Loucy (cell line): ENCODE results near the gene CAMKMT.

ENCODE experiments used
- H2AFZ ChIP-seq: fragments of 200-600 bp; sonication (generic); 2 replicates; pipeline ENCODE4 v1.6.0; 2016; ENCODE audit warnings: antibody characterized with exemption, mild to moderate bottlenecking, low read length, moderate library complexity
- H3F3A ChIP-seq: fragments of 200-600 bp; 2 replicates; pipeline ENCODE4 v1.6.0; 2016; ENCODE audit warnings: antibody characterized with exemption, low read depth, mild to moderate bottlenecking
- H3K27me3 ChIP-seq: fragments of 200-600 bp; sonication (generic); 2 replicates; pipeline ENCODE4 v1.6.1; 2014; ENCODE audit warnings: low read length, mild to moderate bottlenecking; ENCODE audit not compliant: insufficient read depth, poor library complexity, severe bottlenecking
- H3K36me3 ChIP-seq: fragments of 200-600 bp; sonication (generic); 2 replicates; pipeline ENCODE4 v1.6.1; 2016; ENCODE audit warnings: low read length; ENCODE audit not compliant: insufficient read depth
- H3K4me1 ChIP-seq: fragments of 200-600 bp; sonication (generic); 2 replicates; pipeline ENCODE4 v1.5.1; 2014; ENCODE audit warnings: low read length, mild to moderate bottlenecking; ENCODE audit not compliant: insufficient read depth, poor library complexity, severe bottlenecking
- H3K4me2 ChIP-seq: fragments of 200-600 bp; sonication (generic); 2 replicates; pipeline ENCODE4 v1.6.0; 2014; ENCODE audit warnings: antibody characterized with exemption, low read length, low read depth, mild to moderate bottlenecking; ENCODE audit not compliant: poor library complexity, severe bottlenecking
- H3K4me3 ChIP-seq: fragments of 200-600 bp; sonication (generic); 2 replicates; pipeline ENCODE4 v1.5.1; 2014; ENCODE audit warnings: low read length, mild to moderate bottlenecking, mixed read lengths; ENCODE audit not compliant: poor library complexity, severe bottlenecking
- H3K79me2 ChIP-seq: fragments of 200-600 bp; sonication (generic); 2 replicates; pipeline ENCODE4 v1.6.1; 2014; ENCODE audit warnings: low read length; ENCODE audit not compliant: insufficient read depth
- H3K9ac ChIP-seq: fragments of 200-600 bp; sonication (generic); 2 replicates; pipeline ENCODE4 v1.6.0; 2014; ENCODE audit warnings: mild to moderate bottlenecking, low read depth, low read length, moderate library complexity; ENCODE audit not compliant: poor library complexity, severe bottlenecking
- H3K9me2 ChIP-seq: fragments of 200-600 bp; sonication (generic); replicated peaks from 2 replicates; pipeline ENCODE4 v1.6.1; 2016; ENCODE audit warnings: low read depth, low read length, mixed read lengths
- H3K9me3 ChIP-seq: fragments of 200-600 bp; sonication (generic); 2 replicates; pipeline ENCODE4 v1.6.1; 2014; ENCODE audit warnings: mild to moderate bottlenecking, antibody characterized with exemption, low read length, low read depth; ENCODE audit not compliant: insufficient read depth
- H4K20me1 ChIP-seq: fragments of 200-600 bp; sonication (generic); 2 replicates; pipeline ENCODE4 v1.6.0; 2014; ENCODE audit warnings: antibody characterized with exemption, low read length, mild to moderate bottlenecking; ENCODE audit not compliant: insufficient read depth, poor library complexity, severe bottlenecking
- EZH2phosphoT487 ChIP-seq: fragments of 200-600 bp; IDR thresholded peaks from 2 replicates; pipeline ENCODE4 v1.6.1; 2018; ENCODE audit warnings: antibody characterized with exemption, mild to moderate bottlenecking, moderate library complexity, borderline replicate concordance
- TF ChIP-seq, protein P1 (sequence below): fragments of 200-600 bp; sonication (generic); conservative IDR thresholded peaks from 2 replicates; pipeline ENCODE4 v1.5.1; 2014; ENCODE audit warnings: mild to moderate bottlenecking, antibody characterized with exemption, low read length

Gene CAMKMT

DNA sequence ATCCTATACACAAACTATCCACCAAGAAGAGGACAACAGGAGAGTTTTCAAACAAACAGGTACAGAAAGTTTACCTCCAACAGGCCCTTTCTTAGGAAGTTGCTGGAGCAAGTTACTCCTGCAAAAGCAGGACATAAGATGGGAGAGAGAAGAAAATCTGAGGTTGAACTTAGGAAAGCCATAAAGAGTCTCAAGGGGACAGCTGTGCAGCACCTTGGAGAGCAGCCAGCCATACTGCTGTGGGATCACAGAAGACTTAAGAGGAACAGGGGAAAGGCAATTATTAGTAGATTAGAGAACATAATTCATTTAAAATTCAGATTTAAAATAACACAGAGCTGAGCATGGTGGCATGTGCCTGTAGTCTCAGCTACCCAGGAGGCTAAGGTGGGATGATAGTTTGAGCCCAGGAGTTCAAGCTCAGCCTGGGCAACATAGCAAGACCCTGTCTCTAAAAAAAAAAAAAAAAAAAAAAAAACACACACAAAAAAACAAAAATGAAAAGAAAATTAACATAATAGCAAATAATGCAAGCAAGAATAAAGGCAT, 431.6 kb downstream of the CAMKMT start:
- Histone ChIP-seq H3K9me2 (no peaks in the 10 kb centered on the region), H4K20me1 (no peaks in the 10 kb centered on the region), H2AFZ (no peak overlapping the region), H3K9me3 (no peaks in the 10 kb centered on the region), H3F3A (no peaks in the 10 kb centered on the region), H3K4me3 (no peak overlapping the region), H3K4me1 (no peaks in the 10 kb centered on the region), H3K4me2 (no peak overlapping the region), H3K27me3 (no peaks in the 10 kb centered on the region), H3K79me2 (no peaks in the 10 kb centered on the region), H3K36me3 (no peaks in the 10 kb centered on the region), H3K9ac (no peak overlapping the region)
- no peak for TF ChIP-seq EZH2phosphoT487
- TF ChIP-seq, protein P1, sequence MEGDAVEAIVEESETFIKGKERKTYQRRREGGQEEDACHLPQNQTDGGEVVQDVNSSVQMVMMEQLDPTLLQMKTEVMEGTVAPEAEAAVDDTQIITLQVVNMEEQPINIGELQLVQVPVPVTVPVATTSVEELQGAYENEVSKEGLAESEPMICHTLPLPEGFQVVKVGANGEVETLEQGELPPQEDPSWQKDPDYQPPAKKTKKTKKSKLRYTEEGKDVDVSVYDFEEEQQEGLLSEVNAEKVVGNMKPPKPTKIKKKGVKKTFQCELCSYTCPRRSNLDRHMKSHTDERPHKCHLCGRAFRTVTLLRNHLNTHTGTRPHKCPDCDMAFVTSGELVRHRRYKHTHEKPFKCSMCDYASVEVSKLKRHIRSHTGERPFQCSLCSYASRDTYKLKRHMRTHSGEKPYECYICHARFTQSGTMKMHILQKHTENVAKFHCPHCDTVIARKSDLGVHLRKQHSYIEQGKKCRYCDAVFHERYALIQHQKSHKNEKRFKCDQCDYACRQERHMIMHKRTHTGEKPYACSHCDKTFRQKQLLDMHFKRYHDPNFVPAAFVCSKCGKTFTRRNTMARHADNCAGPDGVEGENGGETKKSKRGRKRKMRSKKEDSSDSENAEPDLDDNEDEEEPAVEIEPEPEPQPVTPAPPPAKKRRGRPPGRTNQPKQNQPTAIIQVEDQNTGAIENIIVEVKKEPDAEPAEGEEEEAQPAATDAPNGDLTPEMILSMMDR = no peak

- Histone ChIP-seq H3F3A (no peaks in the 10 kb centered on the region), H3K79me2 (no peaks in the 10 kb centered on the region), H3K9me2 (no peaks in the 10 kb centered on the region), H3K9me3 (no peaks in the 10 kb centered on the region), H3K9ac (no peak overlapping the region), H3K4me2 (no peak overlapping the region), H3K4me1 (no peaks in the 10 kb centered on the region), H3K36me3 (no peaks in the 10 kb centered on the region), H4K20me1 (no peaks in the 10 kb centered on the region), H3K4me3 (no peak overlapping the region), H3K27me3 (no peaks in the 10 kb centered on the region), H2AFZ (no peak overlapping the region)
- no peak for TF ChIP-seq EZH2phosphoT487
- TF ChIP-seq, protein P1 = no peak
These were observed 435.0 kb downstream of the CAMKMT start for GRCh38 chr2:44796771-44797170.

- Histone ChIP-seq H4K20me1 (no peaks in the 10 kb centered on the region), H3K4me3 (no peak overlapping the region), H3K9me3 (no peaks in the 10 kb centered on the region), H3K9ac (no peak overlapping the region), H3K27me3 (no peaks in the 10 kb centered on the region), H3F3A (no peaks in the 10 kb centered on the region), H3K4me2 (no peak overlapping the region), H2AFZ (no peak overlapping the region), H3K79me2 (no peaks in the 10 kb centered on the region), H3K36me3 (no peaks in the 10 kb centered on the region), H3K9me2 (no peaks in the 10 kb centered on the region), H3K4me1 (no peaks in the 10 kb centered on the region)
- TF ChIP-seq, protein P1 = no peak
- no peak for TF ChIP-seq EZH2phosphoT487
These were observed 436.5 kb downstream of the CAMKMT start for GRCh38 chr2:44798139-44798659.
